NCI-H2029 treated with DMSO at 0.1 percent for 48 hours (cell line): ENCODE data around the gene FPR2.
"Not testable (repeated sequence)": the region's sequence is repeated elsewhere in the genome, so short reads cannot be mapped to it uniquely, and the experiment has no call there.

Source experiments
- DNase-seq: peaks from one replicate; lab custom pipeline; 2025; lab: John Stamatoyannopoulos, UW

Gene FPR2, protein sequence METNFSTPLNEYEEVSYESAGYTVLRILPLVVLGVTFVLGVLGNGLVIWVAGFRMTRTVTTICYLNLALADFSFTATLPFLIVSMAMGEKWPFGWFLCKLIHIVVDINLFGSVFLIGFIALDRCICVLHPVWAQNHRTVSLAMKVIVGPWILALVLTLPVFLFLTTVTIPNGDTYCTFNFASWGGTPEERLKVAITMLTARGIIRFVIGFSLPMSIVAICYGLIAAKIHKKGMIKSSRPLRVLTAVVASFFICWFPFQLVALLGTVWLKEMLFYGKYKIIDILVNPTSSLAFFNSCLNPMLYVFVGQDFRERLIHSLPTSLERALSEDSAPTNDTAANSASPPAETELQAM

GRCh38 chr19:51760697-51761356, at the start of gene FPR2:
Gene FPR2 (plus strand): TSS chr19:51761180. CDS start chr19:51768659, 7,479 bp downstream.
- no peak for DNase-seq

DNA sequence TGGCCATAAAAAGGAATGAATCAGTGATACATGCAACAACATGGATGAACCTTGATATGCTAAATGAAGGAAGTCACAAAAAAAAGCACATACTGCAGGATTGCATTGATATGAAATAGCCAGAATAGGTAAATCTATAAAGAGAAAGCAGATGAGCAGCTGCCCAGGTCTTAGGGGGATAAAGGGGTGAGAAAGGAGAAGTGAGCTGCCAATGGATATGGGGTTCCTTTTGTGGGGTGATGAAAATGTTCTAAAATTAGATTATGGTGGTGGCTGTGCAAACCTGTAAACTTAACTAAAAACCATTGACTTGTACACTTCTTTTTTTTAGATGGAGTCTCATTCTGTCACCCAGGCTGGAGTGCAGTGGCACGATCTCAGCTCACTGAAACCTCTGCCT, 49.3 kb upstream of the FPR2 start:
- DNase-seq, result no peak

DNA sequence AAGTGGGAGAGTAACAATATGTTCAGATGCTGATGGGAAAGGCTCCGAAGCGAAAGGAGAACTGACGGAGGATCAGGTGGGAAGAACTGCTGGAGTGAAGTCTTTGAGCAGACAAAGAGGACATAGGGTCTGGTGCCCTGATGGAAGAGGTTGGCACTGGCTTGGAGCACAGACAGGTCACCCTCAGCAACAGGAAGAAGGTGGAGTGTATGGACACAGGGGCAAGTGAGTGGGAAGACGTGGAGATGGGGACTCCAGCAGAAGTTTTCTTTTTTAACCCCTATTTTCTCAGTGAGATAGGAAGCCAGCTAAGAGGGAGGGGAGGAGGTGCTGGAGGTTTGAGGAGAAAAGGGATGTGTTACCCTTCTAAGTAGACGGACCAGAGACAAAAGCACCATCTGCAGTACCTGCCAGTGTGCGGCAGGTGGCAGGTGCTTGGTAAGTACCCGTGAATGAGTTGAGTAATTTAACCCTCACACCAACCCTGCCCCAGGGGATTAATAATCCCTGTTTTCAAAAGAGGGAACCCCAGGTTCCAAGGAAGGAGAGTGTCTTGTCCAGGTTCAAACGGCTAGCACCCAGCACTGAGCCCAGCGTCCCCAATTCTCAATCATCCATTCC, 48.4 kb upstream of the FPR2 start:
- DNase-seq, result no peak

DNA sequence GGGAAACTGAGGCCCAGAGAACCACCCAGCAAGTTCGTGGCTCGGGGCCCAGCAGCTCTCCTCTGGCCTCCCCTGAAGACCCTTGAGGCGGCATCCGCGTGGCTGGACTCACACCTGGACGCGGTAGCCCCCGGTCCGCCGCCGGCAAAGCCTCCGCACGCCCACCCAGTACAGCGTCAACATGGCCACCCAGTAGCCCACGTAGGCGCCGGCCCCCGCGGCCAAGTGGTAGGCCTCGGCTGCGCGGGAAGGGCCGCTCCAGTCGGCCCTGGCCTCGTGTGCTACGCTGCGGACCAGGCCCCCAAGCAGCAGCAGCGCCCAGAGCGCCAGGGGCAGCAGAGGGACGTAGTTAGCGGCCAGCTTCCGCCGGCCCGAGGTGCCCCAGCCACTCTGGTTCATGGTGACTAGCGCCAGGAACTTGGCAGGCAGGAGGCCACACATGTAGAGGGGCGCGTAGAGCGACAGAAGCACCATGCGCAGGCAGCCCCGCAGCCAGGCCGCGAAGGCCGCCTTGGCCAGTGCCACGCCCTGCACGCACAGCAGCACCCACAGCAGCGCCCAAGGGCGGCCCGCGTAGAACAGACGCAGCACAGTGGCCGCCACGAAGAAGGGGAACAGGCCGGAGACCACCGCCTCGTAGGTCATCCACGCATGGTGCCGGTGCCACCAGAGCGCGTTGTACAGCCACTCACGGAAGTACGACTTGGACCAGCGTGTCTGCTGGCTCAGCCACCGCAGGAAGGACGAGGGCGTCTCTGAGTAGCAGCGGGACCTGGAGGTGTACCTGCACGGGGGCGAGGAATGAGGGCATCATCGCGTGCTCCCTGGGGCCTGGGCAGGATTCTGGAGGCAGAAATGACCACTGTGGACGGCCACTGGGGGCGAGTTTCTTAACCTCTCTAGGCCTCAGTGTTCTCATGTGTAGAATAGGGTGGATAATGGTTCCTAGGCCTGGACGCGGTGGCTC, 47.4 kb upstream of the FPR2 start:
- DNase-seq, result no peak

DNA sequence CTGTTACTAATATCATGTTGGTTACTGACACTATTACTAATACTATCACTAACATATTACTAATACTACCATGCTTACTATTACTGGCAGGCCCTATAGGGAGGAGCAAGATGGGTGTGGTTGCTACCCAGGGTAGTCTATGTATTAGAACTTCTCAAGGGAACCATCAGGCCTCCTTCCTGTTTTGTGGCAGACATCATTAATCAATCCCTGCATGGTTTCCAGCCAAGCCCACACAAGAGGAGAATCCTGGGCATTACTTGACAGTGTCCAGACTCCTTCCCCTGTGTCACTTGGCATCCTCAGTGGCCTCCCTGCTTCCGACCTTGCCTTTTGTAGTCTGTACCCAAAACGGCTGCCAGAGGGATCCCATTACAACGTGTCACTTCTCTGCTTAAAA, 46.1 kb upstream of the FPR2 start:
- no peak for DNase-seq

GRCh38 chr19:51715850-51716249, 45.1 kb upstream of the FPR2 start:
- DNase-seq, result no peak

DNA sequence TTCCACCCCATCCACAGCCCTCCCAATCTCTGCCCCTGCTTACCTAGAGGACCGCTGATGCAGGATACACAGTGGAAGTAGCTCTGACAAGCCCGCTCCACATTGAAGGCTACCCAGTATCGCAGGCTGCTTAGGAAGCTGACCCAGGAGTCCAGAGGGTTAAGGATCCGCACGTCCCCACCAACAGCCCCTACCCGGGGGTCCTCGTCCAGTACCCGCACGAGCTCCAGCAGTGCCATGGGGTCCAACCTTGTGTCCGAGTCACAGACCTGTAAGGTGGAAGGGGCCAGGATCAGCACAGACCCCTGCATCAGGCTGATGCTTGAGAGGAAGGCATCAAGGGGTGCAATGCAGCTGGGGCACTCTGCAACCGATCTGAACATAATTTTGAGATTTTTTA, 44.1 kb upstream of the FPR2 start:
- DNase-seq, result no peak

GRCh38 chr19:51719251-51719988, 41.6 kb upstream of the FPR2 start:
- DNase-seq, result no peak

DNA sequence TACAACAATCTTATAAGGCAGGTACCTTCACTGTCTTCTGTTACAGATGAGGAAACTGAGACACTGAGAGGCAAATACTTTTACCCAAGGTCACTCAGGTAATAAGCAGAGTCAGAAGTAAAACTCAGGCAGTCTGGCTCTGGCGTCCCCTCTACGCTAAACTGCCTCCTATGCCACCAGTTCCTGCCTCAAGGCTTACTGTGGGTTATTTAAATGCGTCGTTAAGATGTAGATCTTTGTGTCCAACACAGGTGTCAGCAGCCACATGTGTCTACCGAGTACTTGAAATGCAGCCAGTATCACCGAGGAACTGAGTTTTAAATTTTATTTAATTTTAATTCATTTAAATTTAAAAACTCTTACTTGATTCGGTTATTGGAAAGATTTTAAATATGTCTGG, 39.1 kb upstream of the FPR2 start:
- no peak for DNase-seq

- DNase-seq, result no peak
These were observed 38.5 kb upstream of the FPR2 start for GRCh38 chr19:51722492-51722891.

DNA sequence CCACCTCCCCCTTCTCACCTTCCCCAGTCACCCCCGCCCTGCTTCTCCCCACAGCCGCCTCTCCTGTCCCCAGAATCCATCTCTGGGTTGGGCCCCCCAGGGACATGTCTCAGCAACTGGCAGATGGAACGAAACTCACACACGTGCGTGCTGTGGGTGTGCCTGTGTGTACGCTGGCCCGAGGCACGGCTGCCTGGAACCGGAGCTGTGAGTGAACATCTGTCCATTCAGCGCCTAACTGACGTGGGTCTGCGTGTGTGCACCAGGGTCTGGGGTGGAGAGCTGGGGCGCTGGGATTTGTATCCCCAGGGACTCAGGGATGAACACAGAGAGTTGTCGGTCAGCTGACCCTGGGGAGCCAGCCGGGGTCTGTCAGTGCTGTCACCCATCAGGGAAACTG, 36.4 kb upstream of the FPR2 start:
- DNase-seq, result no peak

DNA sequence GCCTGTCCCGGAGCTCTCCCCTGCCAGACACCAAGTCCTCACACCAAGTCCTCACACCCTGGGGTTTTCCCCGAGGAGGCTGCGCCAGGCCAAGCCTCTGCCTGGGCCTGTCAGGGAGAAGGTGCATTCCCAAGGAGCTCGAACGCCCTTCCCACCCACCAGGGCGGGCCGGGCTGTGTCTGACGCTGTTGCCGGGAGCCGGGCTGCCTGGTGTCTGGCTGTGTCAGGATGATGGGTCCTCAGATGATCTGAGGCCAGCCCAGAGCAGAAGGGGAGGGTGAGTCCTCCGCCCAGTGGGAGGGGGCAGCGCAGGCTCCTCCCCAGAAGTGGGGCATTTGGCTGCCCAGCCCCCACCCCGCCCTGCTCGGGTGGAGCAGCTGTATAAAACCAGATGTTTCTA, 34.9 kb upstream of the FPR2 start:
- DNase-seq, result no peak

DNA sequence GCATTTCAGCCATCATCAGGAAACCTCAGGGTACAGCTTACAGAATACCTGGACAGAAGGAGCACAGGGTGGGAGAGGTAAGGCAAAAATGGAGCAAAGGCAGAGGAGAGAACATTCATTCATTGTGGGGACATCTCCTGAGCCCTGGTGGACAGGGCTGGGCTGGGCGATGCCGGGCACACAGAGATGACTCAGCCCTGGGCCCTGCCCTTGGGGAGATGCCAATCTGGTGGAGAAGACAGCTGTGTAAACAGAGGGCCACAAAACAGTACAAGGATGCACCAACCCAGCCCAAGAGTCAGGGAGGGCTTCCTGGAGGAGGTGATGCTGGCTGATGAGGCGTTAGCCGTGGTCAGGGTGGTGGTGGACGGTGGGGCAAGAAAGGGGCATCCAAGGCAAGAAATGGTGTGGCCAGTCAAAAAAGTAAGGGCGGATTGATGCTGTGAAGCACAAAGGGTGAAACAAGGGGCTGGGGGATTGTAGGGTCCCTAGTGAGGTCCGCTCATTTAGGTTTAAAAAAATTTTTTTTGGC, 33.6 kb upstream of the FPR2 start:
- no peak for DNase-seq

GRCh38 chr19:51729781-51730180, 31.2 kb upstream of the FPR2 start:
- no peak for DNase-seq

DNA sequence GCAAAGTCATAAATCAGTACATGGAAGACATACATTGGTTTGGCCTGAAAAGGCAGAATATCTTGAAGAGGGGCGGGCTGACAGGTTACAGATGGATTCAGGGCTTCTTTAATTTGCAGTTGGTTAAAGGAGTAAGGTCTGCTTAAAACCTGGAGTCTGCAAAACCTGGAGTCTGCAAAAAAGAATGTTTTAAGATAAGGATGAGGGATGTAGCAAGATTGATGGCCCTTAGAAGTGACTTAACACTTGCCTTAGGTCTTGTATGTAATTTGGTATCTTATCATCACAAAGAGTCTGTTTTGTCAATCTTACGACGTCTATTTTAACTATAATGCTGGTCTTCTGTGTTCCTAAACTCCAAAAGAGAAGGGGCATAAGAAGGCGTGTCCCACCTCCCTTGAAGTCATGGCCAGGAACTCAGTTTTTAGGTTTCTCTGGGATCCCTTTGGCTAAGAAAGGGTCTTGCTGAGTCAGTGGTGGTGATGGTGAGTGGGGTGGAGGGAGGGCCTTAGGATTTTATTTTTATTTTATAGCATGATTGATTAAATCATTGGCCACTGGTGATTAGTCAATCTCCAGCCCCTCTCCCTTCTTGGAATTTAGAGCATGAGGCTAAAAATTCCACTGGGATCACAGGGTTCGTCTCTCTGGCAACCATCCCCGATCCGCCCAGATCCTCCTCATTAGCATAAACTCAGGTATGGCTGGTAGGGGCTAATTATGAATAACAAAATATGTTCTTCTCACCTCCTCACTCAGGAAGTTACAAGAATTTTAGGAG, 27.0 kb upstream of the FPR2 start:
- no peak for DNase-seq

- DNase-seq, result no peak
These were observed 25.1 kb upstream of the FPR2 start for GRCh38 chr19:51735759-51736449.

DNA sequence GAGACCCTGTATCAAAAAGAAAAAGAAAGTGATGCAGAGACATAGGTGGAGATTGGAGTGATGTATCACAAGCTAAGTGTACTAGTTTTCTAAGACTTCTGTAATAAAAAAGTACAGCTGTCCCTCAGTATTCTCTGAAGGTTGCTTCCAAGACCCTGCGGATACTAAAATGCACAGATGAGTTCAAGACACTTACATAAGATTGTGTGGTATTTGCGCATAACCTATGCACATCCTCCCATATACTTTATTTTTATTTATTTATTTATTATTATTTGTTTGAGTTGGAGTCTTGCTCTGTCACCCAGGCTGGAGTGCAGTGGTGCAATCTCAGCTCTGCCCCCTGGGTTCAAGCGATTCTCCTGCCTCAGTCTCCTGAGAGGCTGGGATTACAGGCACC, 23.6 kb upstream of the FPR2 start:
- DNase-seq, result no peak

DNA sequence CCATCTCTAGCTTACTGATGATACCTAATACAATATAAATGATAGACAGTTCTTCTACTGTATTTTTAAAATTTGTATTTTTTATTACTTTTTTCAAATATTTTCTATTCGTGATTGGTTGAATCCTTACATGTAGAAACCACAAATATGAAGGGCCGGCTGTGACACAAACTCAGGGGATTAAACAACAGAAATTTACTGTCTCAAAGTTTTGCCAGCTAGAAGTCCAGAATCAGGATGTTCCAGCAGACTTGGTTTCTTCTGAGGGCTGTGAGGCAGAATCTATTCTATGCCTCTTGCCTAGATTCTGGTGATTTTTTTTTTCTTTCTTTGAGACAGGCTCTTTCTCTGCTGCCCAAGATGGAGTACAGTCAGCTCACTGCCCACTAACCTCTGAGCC, 23.1 kb upstream of the FPR2 start:
- DNase-seq, result no peak

GRCh38 chr19:51738523-51738922, 22.5 kb upstream of the FPR2 start:
- not testable (repeated sequence) for DNase-seq
